H9 (cell line): Measurements from ENCODE around the gene RPS6KB2. TPM values are rescaled to one million over a fixed set of nuclear protein-coding genes. Genes with fewer than 3 reads are reported as not detected.

ENCODE experiments used
- DNase-seq: peaks from one replicate; pipeline ENCODE4 v3.0.0-alpha.2; 2017
- H2AFZ ChIP-seq: one replicate; pipeline ENCODE4 v1.6.1; 2013; ENCODE audit warnings: mild to moderate bottlenecking, low read length, control low read depth, moderate library complexity
- H2AK5ac ChIP-seq: 2 replicates; pipeline ENCODE4 v1.6.1; 2013; ENCODE audit warnings: low read length, control low read depth, mixed read lengths; ENCODE audit not compliant: insufficient read length
- H2BK120ac ChIP-seq: one replicate; pipeline ENCODE4 v1.6.1; 2013; ENCODE audit warnings: low read depth, mild to moderate bottlenecking, low read length, control low read depth, inconsistent platforms; ENCODE audit not compliant: poor library complexity, severe bottlenecking
- H2BK12ac ChIP-seq: 2 replicates; pipeline ENCODE4 v1.6.1; 2013; ENCODE audit warnings: low read length, control low read depth, mixed read lengths, low read depth; ENCODE audit not compliant: insufficient read length
- H2BK15ac ChIP-seq: 2 replicates; pipeline ENCODE4 v1.6.1; 2013; ENCODE audit warnings: low read depth, low read length, control low read depth
- H2BK20ac ChIP-seq: one replicate; pipeline ENCODE4 v1.6.1; 2013; ENCODE audit warnings: low read depth, mild to moderate bottlenecking, low read length, control low read depth, inconsistent platforms; ENCODE audit not compliant: poor library complexity, severe bottlenecking
- H2BK5ac ChIP-seq: 2 replicates; pipeline ENCODE4 v1.6.1; 2013; ENCODE audit warnings: low read length, control low read depth, mixed read lengths; ENCODE audit not compliant: insufficient read length
- H3K14ac ChIP-seq: 2 replicates; pipeline ENCODE4 v1.6.1; 2013; ENCODE audit warnings: low read length, control low read depth; ENCODE audit not compliant: insufficient read depth
- H3K18ac ChIP-seq: 2 replicates; pipeline ENCODE4 v1.6.1; 2013; ENCODE audit warnings: low read depth, mild to moderate bottlenecking, mixed read lengths, low read length, control low read depth; ENCODE audit not compliant: insufficient read length
- H3K23ac ChIP-seq: 2 replicates; pipeline ENCODE4 v1.6.1; 2013; ENCODE audit warnings: low read length, control low read depth, mixed read lengths, low read depth; ENCODE audit not compliant: insufficient read length
- H3K23me2 ChIP-seq: 2 replicates; pipeline ENCODE4 v1.6.1; 2013; ENCODE audit warnings: low read depth, mild to moderate bottlenecking, mixed read lengths, low read length, control low read depth; ENCODE audit not compliant: insufficient read length, poor library complexity, severe bottlenecking
- H3K27ac ChIP-seq: 2 replicates; pipeline ENCODE4 v1.5.1; 2013; ENCODE audit warnings: low read length, control low read depth, mixed read lengths, low read depth; ENCODE audit not compliant: insufficient read length
- H3K27me3 ChIP-seq: 2 replicates; pipeline ENCODE4 v1.6.1; 2013; ENCODE audit warnings: low read length, control low read depth, inconsistent platforms; ENCODE audit not compliant: insufficient read depth
- H3K4ac ChIP-seq: 2 replicates; pipeline ENCODE4 v1.6.1; 2013; ENCODE audit warnings: low read depth, mild to moderate bottlenecking, control low read depth, inconsistent platforms, low read length, moderate library complexity
- H3K4me1 ChIP-seq: 2 replicates; pipeline ENCODE4 v1.6.1; 2013; ENCODE audit warnings: low read length, control low read depth, inconsistent platforms; ENCODE audit not compliant: insufficient read depth
- H3K4me2 ChIP-seq: 2 replicates; pipeline ENCODE4 v1.6.1; 2013; ENCODE audit warnings: low read length, control low read depth, mixed read lengths; ENCODE audit not compliant: insufficient read length, insufficient read depth
- H3K56ac ChIP-seq: 2 replicates; pipeline ENCODE4 v1.6.1; 2013; ENCODE audit warnings: low read depth, mild to moderate bottlenecking, mixed read lengths, low read length, control low read depth; ENCODE audit not compliant: insufficient read length
- H3K79me1 ChIP-seq: 2 replicates; pipeline ENCODE4 v1.6.1; 2013; ENCODE audit warnings: low read depth, mild to moderate bottlenecking, moderate library complexity, low read length, control low read depth, inconsistent platforms; ENCODE audit not compliant: insufficient read depth, poor library complexity, severe bottlenecking
- H3K79me2 ChIP-seq: 2 replicates; pipeline ENCODE4 v1.6.1; 2013; ENCODE audit warnings: low read length, control low read depth, inconsistent platforms; ENCODE audit not compliant: insufficient read depth
- H3K9ac ChIP-seq: 2 replicates; pipeline ENCODE4 v1.6.1; 2013; ENCODE audit warnings: low read length, control low read depth, mixed read lengths; ENCODE audit not compliant: insufficient read length; ENCODE audit errors: extremely low read depth
- H3K9me3 ChIP-seq: one replicate; pipeline ENCODE4 v1.6.1; 2013; ENCODE audit warnings: low read depth, low read length, inconsistent platforms; ENCODE audit not compliant: control insufficient read depth
- H3T11ph ChIP-seq: one replicate; pipeline ENCODE4 v1.6.1; 2013; ENCODE audit warnings: mild to moderate bottlenecking, low read length, control low read depth, inconsistent platforms
- H4K20me1 ChIP-seq: one replicate; pipeline ENCODE4 v1.6.1; 2013; ENCODE audit not compliant: control insufficient read depth, insufficient read length, insufficient read depth
- H4K5ac ChIP-seq: 2 replicates; pipeline ENCODE4 v1.6.1; 2013; ENCODE audit warnings: low read depth, mild to moderate bottlenecking, mixed read lengths, low read length, control low read depth; ENCODE audit not compliant: insufficient read length
- H4K8ac ChIP-seq: replicated peaks from 2 replicates; pipeline ENCODE4 v1.6.1; 2013; ENCODE audit warnings: low read length, control low read depth, mixed read lengths, low read depth; ENCODE audit not compliant: insufficient read length
- H4K91ac ChIP-seq: 2 replicates; pipeline ENCODE4 v1.6.1; 2013; ENCODE audit warnings: low read depth, mild to moderate bottlenecking, moderate library complexity, mixed read lengths, low read length, control low read depth; ENCODE audit not compliant: insufficient read length
- H3K27ac Mint-ChIP-seq, 3 experiments: 2 replicates in 2 of 3; 3 replicates in 1 of 3; pipeline ENCODE4 v1.8.0; 2020 to 2021; ENCODE audit warnings: mixed read lengths in 3 of 3, mild to moderate bottlenecking in 1 of 3, moderate library complexity in 1 of 3
- H3K27me3 Mint-ChIP-seq: 2 replicates; pipeline ENCODE4 v1.8.0; 2021; ENCODE audit warnings: low read depth, mild to moderate bottlenecking, moderate library complexity, mixed read lengths
- H3K36me3 Mint-ChIP-seq, 3 experiments: 2 replicates in 2 of 3; 3 replicates in 1 of 3; pipeline ENCODE4 v1.8.0; 2020 to 2021; ENCODE audit warnings: low read depth in 3 of 3, mixed read lengths in 3 of 3; ENCODE audit not compliant: insufficient read depth in 1 of 3
- H3K4me1 Mint-ChIP-seq, 2 experiments: 2 replicates each; pipeline ENCODE4 v1.8.0; 2020; ENCODE audit warnings: mixed read lengths in 2 of 2
- H3K4me3 Mint-ChIP-seq, 2 experiments: 2 replicates in 1 of 2; 3 replicates in 1 of 2; pipeline ENCODE4 v1.8.0; 2020 to 2021; ENCODE audit warnings: mild to moderate bottlenecking in 2 of 2, mixed read lengths in 2 of 2, moderate library complexity in 1 of 2
- H3K9me3 Mint-ChIP-seq, 2 experiments: 2 replicates in 1 of 2; 3 replicates in 1 of 2; pipeline ENCODE4 v1.8.0; 2020; ENCODE audit warnings: mild to moderate bottlenecking in 2 of 2, mixed read lengths in 2 of 2, moderate library complexity in 1 of 2
- CTCF ChIP-seq: fragments of 200-600 bp; sonication (generic); conservative IDR thresholded peaks from 3 replicates; pipeline ENCODE4 v1.8.0; 2021; ENCODE audit warnings: antibody characterized with exemption, mild to moderate bottlenecking
- WGBS: extraction: QIAGEN DNeasy Blood & Tissue Kit; methylation state at CpG from one replicate; pipeline ENCODE4 v1.1.7; 2013; ENCODE audit warnings: missing lambda C conversion rate, low lambda C conversion rate, mixed read lengths; ENCODE audit not compliant: insufficient read length; ENCODE audit errors: extremely low coverage; 5-methylcytosine and 5-hydroxymethylcytosine counted together
- total RNA-seq: library from RNA; stranded (reverse); gene quantifications from 2 replicates; pipeline ENCODE4 v1.2.1, GENCODE V29; 2021

Gene RPS6KB2
- total RNA-seq, 1 experiment from 2014 or later, result 51.7 TPM

- Mint-ChIP-seq H3K27ac (peak overlapping the region; percentile 44 to 94 (median 74); a peak in 5 of 7 replicates), H3K27me3 (no peaks in the 10 kb centered on the region; the same call in 1 of the 2 replicates), H3K4me1 (peaks cover 4 to 10% of the 10 kb centered on the region in 2 experiments), H3K4me3 (peak overlapping the region in 1 of 2 experiments; percentile 38; a peak in 1 of 5 replicates), H3K36me3 (peaks cover 14 to 48% (median 43%) of the 10 kb centered on the region in 3 experiments; a peak in 6 of 7 replicates), H3K9me3 (no peaks in the 10 kb centered on the region)
- H3K23me2 ChIP-seq, result no peaks in the 10 kb centered on the region
- H2AFZ ChIP-seq, result no peak overlapping the region
- H3T11ph ChIP-seq, result no peak overlapping the region
- H2BK15ac ChIP-seq, result no peak overlapping the region
- no peak for TF ChIP-seq CTCF
- H2AK5ac ChIP-seq, result no peak overlapping the region
- H3K79me2 ChIP-seq, result no peaks in the 10 kb centered on the region
- no peaks in the 10 kb centered on the region; the same call in 1 of the 2 replicates for H3K4me1 ChIP-seq
- WGBS, result no CpG with 5 or more reads among the region's 26 CpGs
- no peak overlapping the region for H3K27ac ChIP-seq
- no peak overlapping the region for H3K56ac ChIP-seq
- no peak overlapping the region for H3K4me2 ChIP-seq
- H3K18ac ChIP-seq, result no peak overlapping the region
- no peak for DNase-seq
- H3K14ac ChIP-seq, result no peak overlapping the region
- no peaks in the 10 kb centered on the region for H3K27me3 ChIP-seq
- no peak overlapping the region for H4K5ac ChIP-seq
- H2BK120ac ChIP-seq, result no peak overlapping the region
- no peak overlapping the region for H4K8ac ChIP-seq
- no peak overlapping the region for H2BK20ac ChIP-seq
- H4K20me1 ChIP-seq, result no peaks in the 10 kb centered on the region
- no peaks in the 10 kb centered on the region for H3K9me3 ChIP-seq
- H3K79me1 ChIP-seq, result no peaks in the 10 kb centered on the region
- H2BK5ac ChIP-seq, result no peak overlapping the region
- H2BK12ac ChIP-seq, result no peak overlapping the region
- H3K23ac ChIP-seq, result no peak overlapping the region
- peak overlapping the region; percentile 5 for H4K91ac ChIP-seq
- H3K9ac ChIP-seq, result no peak overlapping the region
- H3K4ac ChIP-seq, result no peak overlapping the region
Observed at GRCh38 chr11:67435031-67435726, 6.9 kb downstream of the RPS6KB2 start.
